Measurements from ENCODE around the gene UBR1. TPM values are rescaled to one million over a fixed set of nuclear protein-coding genes. Genes with fewer than 3 reads are reported as not detected.
A peak's percentile ranks its signal among the peaks of the same experiment; 100 is the strongest.

UBR1 gene
- polyA plus RNA-seq, 2 of the 4 experiments (the other 2 are of a cell fraction) = 5.8 to 10.5 TPM

DNA sequence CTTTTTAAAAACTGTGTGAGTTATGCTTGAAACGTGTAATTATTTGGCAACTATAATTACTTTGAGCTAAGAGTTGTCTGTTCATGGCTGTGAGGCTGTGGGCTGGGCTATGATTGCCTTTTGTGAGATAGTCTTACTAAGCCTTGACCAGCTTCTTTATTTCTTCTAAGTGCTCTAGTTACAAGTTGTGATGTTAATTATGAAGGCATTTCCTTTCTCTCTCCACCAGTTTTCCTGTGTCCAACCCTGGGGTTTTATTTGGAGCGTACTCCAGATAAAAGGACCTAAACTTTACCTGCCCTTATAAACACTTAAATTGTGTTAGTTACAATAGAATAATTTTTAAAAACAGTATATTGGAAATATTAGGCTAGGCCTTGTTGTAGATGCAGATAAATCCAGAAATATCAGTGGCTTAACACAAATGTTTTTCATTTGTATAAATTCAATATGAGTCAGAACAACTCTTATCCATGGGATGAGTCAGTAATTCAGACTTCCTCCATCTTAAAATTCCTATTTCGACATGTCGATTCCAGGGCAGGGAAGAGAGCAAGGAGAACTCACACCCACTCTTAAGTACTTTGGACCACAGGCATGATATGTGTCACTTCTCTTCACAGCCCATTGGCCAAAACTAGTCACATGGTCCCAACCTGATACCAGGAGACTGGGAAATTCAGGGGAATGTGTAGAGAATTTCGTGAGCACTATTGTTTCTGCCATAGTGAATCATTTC, 44.5 kb upstream of the UBR1 start:
- Histone ChIP-seq H3K4me2 (no peak overlapping the region), H3K4me1 (0 out of 3 replicates have a peak, but pooled peaks cover 6% of the 10 kb centered on the region), H3K27ac (no peak overlapping the region), H3K4me3 (no peak overlapping the region), H3K9me3 (no peaks in the 10 kb centered on the region)
- ChIA-PET CTCF (no interaction called here), POLR2A (no interaction called here)
- peak; percentile 18 to 55 for DNase-seq (ENCODE audit: low read depth in 1 of 2, low spot score in 1 of 2)
- 87% methylated on average over 5 of the region's 5 CpGs for WGBS (ENCODE audit: missing lambda C conversion rate)
- ATAC-seq = peak; percentile 30 to 71; a peak in 3 of 6 replicates
- no peak for FAIRE-seq
- TF ChIP-seq HOXA7 (CRISPR knock-in tag; IDR thresholded peaks at IDR 0.05) (no peak), TP53 (CRISPR knock-in tag; IDR thresholded peaks at IDR 0.05) (no peak), POLR2AphosphoS2 (conservative IDR thresholded peaks at IDR 0.05; ENCODE audit: low read length) (no peak), ZC3H11A (IDR thresholded peaks at IDR 0.05) (no peak), NFE2L2 (conservative IDR thresholded peaks at IDR 0.05; ENCODE audit: low read length) (no peak), FOSL2 (IDR thresholded peaks at IDR 0.05) (no peak), FOSL2 (CRISPR knock-in tag; IDR thresholded peaks at IDR 0.05) (peak; percentile 42), RARB (CRISPR knock-in tag; IDR thresholded peaks at IDR 0.05) (no peak)
- TF ChIP-seq, protein P1, sequence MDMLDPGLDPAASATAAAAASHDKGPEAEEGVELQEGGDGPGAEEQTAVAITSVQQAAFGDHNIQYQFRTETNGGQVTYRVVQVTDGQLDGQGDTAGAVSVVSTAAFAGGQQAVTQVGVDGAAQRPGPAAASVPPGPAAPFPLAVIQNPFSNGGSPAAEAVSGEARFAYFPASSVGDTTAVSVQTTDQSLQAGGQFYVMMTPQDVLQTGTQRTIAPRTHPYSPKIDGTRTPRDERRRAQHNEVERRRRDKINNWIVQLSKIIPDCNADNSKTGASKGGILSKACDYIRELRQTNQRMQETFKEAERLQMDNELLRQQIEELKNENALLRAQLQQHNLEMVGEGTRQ (IDR thresholded peaks at IDR 0.05) = peak; percentile 45

DNA sequence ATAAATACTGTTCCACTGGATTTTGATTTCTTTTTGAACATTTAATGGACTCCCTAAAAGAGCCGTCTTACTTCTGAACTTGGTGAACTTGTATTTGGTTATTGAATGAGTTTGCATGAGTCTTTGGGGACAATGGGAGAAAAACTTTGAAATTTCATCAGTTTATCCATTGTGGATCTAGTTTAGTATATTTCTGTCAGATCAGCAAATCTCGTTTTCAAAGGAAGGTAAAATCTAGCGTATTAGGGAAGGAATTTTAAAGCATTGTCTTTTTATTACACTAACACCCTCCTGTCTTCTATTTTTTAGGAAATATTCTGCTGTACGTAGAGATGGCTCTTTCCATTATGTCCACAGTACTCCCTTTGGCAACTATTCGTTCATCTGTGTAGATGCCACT, 40.3 kb upstream of the UBR1 start:
- TF ChIP-seq MAFK (IDR thresholded peaks at IDR 0.05; ENCODE audit: partially characterized antibody) (peak; percentile 85), NFE2L2 (conservative IDR thresholded peaks at IDR 0.05; ENCODE audit: low read length) (no peak)
- ChIA-PET POLR2A (interaction anchor here (0.6 kb wide), 1 partner anchor 48 kb away, joined by 4 read pairs; no protein-coding TSS in a partner anchor), CTCF (no interaction called here)
- Histone ChIP-seq H3K9me3 (no peaks in the 10 kb centered on the region), H3K27ac (no peak overlapping the region), H3K4me1 (0 out of 3 replicates have a peak, but pooled peaks cover 6% of the 10 kb centered on the region), H3K4me3 (no peak overlapping the region), H3K4me2 (no peak overlapping the region)
- 85% methylated on average over 5 of the region's 5 CpGs for WGBS (ENCODE audit: missing lambda C conversion rate)
- DNase-seq (ENCODE audit: low read depth in 1 of 2, low spot score in 1 of 2) (no peak), ATAC-seq (no peak), FAIRE-seq (no peak)

DNA sequence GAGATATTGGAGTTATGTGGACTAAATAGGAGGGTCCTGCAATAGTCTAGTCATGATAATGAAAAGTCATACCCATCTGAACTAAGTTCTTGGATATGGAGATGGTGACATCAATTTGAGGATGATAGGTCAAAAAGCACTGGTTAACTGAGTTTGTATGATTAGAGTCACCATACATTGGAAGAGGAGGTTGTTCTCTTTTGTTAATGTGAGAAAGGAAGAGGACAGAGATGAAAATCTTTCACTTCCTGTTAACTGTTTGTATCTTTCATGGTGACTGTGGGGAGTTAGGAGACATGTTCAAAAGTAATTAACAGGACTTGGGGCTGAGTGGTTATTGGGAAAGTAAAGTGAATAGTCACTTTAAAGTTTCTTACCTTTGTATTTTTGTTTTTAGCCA, 38.7 kb upstream of the UBR1 start:
- ChIA-PET POLR2A (no interaction called here), CTCF (no interaction called here)
- FAIRE-seq = no peak

DNA sequence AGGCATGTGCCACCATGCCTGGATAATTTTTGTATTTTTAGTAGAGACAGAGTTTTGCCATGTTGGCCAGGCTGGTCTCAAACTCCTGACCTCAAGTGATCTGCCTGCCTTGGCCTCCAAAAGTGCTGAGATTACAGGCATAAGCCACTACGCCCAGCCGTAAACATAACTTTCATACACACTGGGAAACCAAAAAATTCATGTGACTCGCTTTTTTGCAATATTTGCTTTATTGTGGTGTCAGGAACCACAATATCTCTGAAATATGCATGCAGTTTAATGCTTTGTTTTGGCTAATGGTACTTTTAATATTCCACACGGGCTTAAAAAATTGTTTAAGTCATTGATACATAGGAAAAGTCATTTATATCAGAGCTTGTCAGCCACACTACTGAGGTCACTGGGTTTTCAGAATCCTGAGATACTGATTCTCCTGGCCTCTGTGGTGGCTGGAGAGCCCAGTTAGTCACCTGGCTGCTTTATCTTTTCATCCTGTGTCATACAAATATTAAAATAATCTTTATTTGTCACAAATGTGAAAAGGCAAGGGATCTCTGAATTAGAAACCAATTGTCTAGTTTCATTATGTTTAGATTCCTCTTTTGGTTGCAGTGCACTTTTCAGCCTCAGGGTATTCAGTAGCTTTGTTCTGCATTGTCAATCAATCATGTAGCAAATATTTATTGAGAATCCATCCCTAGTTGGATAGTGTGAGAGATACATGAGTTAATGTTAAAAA, 37.5 kb upstream of the UBR1 start:
- Histone ChIP-seq H3K9me3 (no peaks in the 10 kb centered on the region), H3K4me2 (no peak overlapping the region), H3K27ac (no peak overlapping the region), H3K4me3 (no peak overlapping the region), H3K4me1 (no peaks in the 10 kb centered on the region)
- ATAC-seq = no peak
- WGBS (ENCODE audit: missing lambda C conversion rate) = 82% methylated on average over 4 of the region's 4 CpGs
- TF ChIP-seq FOSB (CRISPR knock-in tag; IDR thresholded peaks at IDR 0.05) = no peak
- no peak for TF ChIP-seq EHF (CRISPR knock-in tag; IDR thresholded peaks at IDR 0.05)
- TF ChIP-seq ZC3H11A (IDR thresholded peaks at IDR 0.05) = no peak
- TF ChIP-seq EHMT2 (IDR thresholded peaks at IDR 0.05; ENCODE audit: low read depth) = no peak
- TF ChIP-seq SMC3 (IDR thresholded peaks at IDR 0.05) = no peak
- no peak for TF ChIP-seq KDM1A (IDR thresholded peaks at IDR 0.05; ENCODE audit: low read depth)
- TF ChIP-seq, protein P2, sequence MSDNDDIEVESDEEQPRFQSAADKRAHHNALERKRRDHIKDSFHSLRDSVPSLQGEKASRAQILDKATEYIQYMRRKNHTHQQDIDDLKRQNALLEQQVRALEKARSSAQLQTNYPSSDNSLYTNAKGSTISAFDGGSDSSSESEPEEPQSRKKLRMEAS (IDR thresholded peaks at IDR 0.05) = no peak
- TF ChIP-seq SREBF2 (IDR thresholded peaks at IDR 0.05) = no peak
- TF ChIP-seq, protein P3, sequence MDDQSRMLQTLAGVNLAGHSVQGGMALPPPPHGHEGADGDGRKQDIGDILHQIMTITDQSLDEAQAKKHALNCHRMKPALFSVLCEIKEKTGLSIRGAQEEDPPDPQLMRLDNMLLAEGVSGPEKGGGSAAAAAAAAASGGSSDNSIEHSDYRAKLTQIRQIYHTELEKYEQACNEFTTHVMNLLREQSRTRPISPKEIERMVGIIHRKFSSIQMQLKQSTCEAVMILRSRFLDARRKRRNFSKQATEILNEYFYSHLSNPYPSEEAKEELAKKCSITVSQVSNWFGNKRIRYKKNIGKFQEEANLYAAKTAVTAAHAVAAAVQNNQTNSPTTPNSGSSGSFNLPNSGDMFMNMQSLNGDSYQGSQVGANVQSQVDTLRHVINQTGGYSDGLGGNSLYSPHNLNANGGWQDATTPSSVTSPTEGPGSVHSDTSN (IDR thresholded peaks at IDR 0.05) = no peak
- TF ChIP-seq HOXB5 (CRISPR knock-in tag; IDR thresholded peaks at IDR 0.05) = no peak
- no peak for TF ChIP-seq RFX5 (IDR thresholded peaks at IDR 0.05)
- ChIA-PET POLR2A (no interaction called here), CTCF (no interaction called here)
- FAIRE-seq = no peak
- DNase-seq (ENCODE audit: low read depth in 1 of 2, low spot score in 1 of 2) = no peak

More for the DNA sequence above, 38.7 kb upstream of the UBR1 start:
- DNase-seq (ENCODE audit: low read depth in 1 of 2, low spot score in 1 of 2) = no peak
- no peak overlapping the region for H3K27ac ChIP-seq
- no peaks in the 10 kb centered on the region for H3K9me3 ChIP-seq
- H3K4me2 ChIP-seq = no peak overlapping the region
- H3K4me1 ChIP-seq = no peaks in the 10 kb centered on the region
- TF ChIP-seq PHF8 (IDR thresholded peaks at IDR 0.05; ENCODE audit: borderline replicate concordance, low read depth) = no peak
- TF ChIP-seq, protein P4, sequence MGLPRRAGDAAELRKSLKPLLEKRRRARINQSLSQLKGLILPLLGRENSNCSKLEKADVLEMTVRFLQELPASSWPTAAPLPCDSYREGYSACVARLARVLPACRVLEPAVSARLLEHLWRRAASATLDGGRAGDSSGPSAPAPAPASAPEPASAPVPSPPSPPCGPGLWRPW (IDR thresholded peaks at IDR 0.05) = no peak
- TF ChIP-seq POLR2AphosphoS2 (conservative IDR thresholded peaks at IDR 0.05; ENCODE audit: low read length) = no peak
- no peak for TF ChIP-seq SREBF2 (IDR thresholded peaks at IDR 0.05)
- TF ChIP-seq ZFP36 (IDR thresholded peaks at IDR 0.05; ENCODE audit: borderline replicate concordance, partially characterized antibody) = no peak
- TF ChIP-seq MYC (IDR thresholded peaks at IDR 0.05; ENCODE audit: borderline replicate concordance, low read length) = no peak
- no peak for TF ChIP-seq HOXB13 (CRISPR knock-in tag; IDR thresholded peaks at IDR 0.05; ENCODE audit: low read depth)
- no peak for TF ChIP-seq RAD21 (conservative IDR thresholded peaks at IDR 0.05 in 1 of 2, IDR thresholded peaks at IDR 0.05 in 1 of 2)
- TF ChIP-seq TFCP2L1 (CRISPR knock-in tag; IDR thresholded peaks at IDR 0.05) = no peak
- TF ChIP-seq, protein P5, sequence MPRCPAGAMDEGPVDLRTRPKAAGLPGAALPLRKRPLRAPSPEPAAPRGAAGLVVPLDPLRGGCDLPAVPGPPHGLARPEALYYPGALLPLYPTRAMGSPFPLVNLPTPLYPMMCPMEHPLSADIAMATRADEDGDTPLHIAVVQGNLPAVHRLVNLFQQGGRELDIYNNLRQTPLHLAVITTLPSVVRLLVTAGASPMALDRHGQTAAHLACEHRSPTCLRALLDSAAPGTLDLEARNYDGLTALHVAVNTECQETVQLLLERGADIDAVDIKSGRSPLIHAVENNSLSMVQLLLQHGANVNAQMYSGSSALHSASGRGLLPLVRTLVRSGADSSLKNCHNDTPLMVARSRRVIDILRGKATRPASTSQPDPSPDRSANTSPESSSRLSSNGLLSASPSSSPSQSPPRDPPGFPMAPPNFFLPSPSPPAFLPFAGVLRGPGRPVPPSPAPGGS (IDR thresholded peaks at IDR 0.05) = no peak
- no peak for ATAC-seq
- H3K4me3 ChIP-seq = no peak overlapping the region
